Ovary (tissue), 3 donors: ENCODE results near the gene SHROOM3.

Experiments
- POLR2A ChIP-seq: fragments of 450-650 bp; IDR thresholded peaks from one replicate; pipeline ENCODE4 v1.6.1; 2017; ENCODE audit warnings: antibody characterized with exemption, mild to moderate bottlenecking, moderate library complexity
- TF ChIP-seq, protein P1 (sequence below), 3 donors: fragments of 450-650 bp in 2 of 3; fragments of 200-600 bp in 1 of 3; IDR thresholded peaks; one replicate each; pipeline versions ENCODE4 v1.5.1 to v1.8.0; 2016 to 2022; ENCODE audit warnings: antibody characterized with exemption in 3 of 3, mild to moderate bottlenecking in 1 of 3
- donor health status: DM: no; HTN: no; CAD: no.

DNA sequence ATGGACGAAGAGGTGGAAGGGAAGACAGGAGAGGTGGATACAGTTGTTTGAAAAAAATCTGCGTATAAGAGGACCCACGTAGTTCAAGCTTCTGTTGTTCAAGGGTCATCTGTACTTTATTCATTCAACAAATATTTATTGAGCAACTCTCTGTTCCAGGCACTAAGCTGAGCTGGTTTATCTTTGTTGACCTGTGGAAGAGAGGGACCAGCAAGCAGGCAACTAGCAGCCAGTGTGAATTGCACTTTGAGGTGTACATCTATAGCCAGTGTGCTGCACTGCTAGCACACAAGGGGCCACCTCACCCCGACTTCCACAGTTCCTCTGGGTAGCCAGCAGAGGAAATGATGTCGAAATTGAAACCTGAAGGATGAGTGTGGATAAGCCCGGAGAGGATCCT is 271.6 kb downstream of the SHROOM3 start:
- TF ChIP-seq, protein P1, sequence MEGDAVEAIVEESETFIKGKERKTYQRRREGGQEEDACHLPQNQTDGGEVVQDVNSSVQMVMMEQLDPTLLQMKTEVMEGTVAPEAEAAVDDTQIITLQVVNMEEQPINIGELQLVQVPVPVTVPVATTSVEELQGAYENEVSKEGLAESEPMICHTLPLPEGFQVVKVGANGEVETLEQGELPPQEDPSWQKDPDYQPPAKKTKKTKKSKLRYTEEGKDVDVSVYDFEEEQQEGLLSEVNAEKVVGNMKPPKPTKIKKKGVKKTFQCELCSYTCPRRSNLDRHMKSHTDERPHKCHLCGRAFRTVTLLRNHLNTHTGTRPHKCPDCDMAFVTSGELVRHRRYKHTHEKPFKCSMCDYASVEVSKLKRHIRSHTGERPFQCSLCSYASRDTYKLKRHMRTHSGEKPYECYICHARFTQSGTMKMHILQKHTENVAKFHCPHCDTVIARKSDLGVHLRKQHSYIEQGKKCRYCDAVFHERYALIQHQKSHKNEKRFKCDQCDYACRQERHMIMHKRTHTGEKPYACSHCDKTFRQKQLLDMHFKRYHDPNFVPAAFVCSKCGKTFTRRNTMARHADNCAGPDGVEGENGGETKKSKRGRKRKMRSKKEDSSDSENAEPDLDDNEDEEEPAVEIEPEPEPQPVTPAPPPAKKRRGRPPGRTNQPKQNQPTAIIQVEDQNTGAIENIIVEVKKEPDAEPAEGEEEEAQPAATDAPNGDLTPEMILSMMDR (IDR thresholded peaks at IDR 0.05), result no peak
- TF ChIP-seq POLR2A, result no peak
